NCI-H524 treated with DMSO at 0.1 percent for 48 hours (cell line): ENCODE results near the gene SLC29A1.
"Not testable (repeated sequence)": the region's sequence is repeated elsewhere in the genome, so short reads cannot be mapped to it uniquely, and the experiment has no call there.

Experiments
- DNase-seq: peaks from one replicate; lab custom pipeline; 2025; lab: John Stamatoyannopoulos, UW

Gene SLC29A1

GRCh38 chr6:44223319-44224028 lies at the start of gene SLC29A1:
Gene SLC29A1 (plus strand): TSS chr6:44223595. CDS start chr6:44227314, 3,719 bp downstream.
- DNase-seq: no peak

GRCh38 chr6:44176130-44176761 lies 47.1 kb upstream of the SLC29A1 start:
- no peak for DNase-seq

DNA sequence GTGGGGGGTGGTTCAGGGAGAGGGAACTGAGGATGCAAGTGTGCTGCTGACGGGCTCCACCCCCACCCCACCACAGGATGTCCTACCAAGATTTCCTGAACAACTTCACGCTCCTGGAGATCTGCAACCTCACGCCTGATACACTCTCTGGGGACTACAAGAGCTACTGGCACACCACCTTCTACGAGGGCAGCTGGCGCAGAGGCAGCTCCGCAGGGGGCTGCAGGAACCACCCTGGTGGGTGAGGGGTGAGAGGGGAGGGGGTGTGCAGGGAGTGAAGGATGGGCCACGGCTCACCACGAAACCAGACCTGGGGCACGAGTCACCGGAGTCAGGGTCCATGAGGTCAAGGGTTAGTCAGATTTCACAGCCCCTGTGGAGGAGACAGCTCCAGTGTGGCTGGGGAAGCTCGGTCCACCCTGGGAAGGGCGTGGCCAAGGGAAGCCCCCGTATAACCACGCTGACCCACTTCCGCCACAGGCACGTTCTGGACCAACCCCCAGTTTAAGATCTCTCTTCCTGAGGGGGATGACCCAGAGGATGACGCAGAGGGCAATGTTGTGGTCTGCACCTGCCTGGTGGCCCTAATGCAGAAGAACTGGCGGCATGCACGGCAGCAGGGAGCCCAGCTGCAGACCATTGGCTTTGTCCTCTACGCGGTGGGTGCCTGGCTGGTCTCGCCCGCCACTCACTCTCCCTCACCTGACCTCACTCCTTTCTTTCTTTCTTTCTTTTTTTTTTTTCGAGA lies 46.5 kb upstream of the SLC29A1 start:
- DNase-seq: no peak

DNA sequence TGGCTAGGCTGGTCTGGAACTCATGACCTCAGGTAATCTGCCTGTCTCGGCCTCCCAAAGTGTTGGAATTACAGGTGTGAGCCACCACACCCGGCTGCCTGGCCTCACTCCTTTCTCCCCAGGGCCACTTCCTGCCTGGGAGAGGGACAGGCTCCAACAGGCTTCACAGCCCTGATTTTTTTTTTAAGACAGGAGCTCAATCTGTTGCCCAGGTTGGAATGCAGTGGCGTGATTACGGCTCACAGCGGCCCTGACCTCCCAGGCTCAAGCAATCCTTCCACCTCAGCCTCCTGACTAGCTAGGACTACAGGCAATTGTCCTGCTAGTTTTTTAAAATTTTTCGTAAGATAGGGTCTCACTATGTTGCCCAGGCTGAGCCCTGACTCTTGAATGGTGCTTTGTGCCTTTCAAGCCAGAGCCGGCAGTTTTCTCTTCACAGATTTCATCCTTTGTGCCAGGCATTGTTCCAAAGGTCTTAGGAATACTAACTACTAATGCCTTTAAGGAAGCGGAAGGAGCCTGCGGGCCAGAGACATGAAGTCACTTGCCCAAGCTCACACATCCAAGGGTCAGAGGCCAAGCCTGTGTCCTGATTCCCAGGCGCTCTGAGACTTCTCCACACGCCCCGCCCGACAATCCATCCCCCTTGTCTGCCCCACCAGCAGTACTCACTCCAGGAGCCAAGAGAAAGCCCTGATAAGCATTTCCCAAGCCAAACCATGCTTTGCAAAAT lies 45.5 kb upstream of the SLC29A1 start:
- DNase-seq: no peak

- no peak for DNase-seq
Observed at GRCh38 chr6:44178424-44179071, 44.8 kb upstream of the SLC29A1 start.

DNA sequence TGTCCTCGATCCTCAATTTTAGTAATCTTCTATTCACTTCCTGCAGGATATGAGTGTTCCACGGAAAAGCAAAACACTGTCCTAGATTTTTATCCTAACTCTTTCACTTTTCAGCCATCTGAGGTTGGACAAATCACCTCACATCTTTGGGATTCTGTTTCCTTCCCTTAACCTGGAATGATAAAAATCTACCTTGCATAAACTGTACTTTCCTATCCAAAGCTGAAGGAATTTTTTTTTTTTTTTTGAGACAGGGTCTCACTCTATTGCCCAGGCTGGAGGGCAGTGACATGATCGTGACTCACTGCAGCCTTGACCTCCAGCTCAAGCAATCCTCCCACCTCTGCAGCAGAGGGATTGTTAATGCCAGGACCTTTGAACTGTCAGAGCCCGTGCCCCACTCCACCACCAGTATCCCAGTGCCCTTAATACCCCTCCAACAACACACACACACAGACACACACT lies 44.3 kb upstream of the SLC29A1 start:
- DNase-seq: no peak

GRCh38 chr6:44179648-44180047 lies 43.7 kb upstream of the SLC29A1 start:
- DNase-seq: no peak

DNA sequence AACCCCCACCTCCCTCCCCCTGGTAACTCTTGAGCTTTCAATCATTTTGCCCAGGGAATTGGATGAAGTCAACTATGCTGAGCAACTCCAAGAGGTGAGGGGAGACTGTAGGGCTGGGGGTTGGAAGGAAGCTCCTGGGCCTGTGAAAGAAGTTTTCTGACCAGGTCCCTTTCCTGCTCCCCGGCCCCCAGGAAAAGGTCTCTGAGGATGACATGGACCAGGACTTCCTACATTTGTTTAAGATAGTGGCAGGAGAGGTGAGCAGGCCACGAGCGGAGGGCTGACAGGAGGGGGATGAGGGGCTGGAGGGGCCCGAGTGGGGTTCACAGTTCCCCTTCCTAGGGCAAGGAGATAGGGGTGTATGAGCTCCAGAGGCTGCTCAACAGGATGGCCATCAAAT lies 43.0 kb upstream of the SLC29A1 start:
- no peak for DNase-seq

GRCh38 chr6:44180886-44181285 lies 42.5 kb upstream of the SLC29A1 start:
- DNase-seq: no peak

- DNase-seq: not testable (repeated sequence)
Observed at GRCh38 chr6:44181784-44182183, 41.6 kb upstream of the SLC29A1 start.

- no peak for DNase-seq
Observed at GRCh38 chr6:44182911-44183390, 40.4 kb upstream of the SLC29A1 start.

- DNase-seq: no peak
Observed at GRCh38 chr6:44183783-44184182, 39.6 kb upstream of the SLC29A1 start.

DNA sequence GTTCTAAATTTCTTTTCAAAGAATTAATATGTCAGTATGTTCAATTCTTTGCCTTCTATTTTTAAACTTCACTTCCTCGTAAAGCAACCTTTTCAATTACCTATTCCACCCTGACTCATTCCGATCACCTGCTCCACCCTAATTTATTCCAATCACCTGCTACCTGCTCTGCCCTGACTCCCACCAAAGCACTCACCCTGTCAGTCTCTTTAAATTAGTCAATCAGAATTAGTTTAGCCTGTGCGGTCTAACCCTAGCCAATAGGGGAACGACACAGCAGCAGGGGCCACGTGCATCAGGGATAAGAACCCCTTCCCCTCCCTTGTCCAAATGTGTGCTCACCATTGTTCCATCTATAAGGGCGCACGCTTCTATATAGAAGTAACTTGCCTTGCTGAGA lies 38.0 kb upstream of the SLC29A1 start:
- not testable (repeated sequence) for DNase-seq

DNA sequence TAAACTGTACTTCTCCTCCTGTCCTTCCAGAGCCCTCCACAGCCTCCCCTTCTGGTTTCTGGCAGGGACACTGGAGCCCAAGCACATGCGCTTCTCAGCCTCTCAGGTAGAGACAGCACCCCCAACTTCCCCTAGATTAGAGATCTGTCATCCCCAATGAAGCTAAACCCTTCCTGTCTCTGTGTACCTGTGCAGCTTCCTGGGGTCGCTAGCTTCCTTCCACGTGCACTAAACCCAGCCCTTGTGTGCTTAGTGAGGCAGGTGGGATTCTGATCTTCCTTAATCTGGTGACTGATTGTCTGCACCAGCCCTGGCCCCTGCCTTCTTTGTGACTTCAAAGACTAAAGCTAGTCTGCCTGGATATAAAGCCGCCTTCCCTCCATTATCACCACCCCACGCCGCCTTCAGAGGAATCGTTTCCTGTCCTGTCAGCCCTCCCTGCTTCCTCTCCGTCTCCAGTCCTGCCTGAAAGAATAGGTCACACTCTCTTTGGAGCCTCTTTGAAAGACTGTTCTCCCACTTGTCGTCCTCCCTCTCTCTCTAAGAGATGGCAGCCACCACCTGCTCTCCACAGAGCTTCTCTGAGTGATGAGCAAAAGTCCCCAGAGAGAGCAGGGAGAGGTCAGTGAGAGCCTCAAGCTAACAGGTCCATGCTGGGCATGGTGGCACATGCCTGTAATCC lies 37.3 kb upstream of the SLC29A1 start:
- no peak for DNase-seq

- DNase-seq: no peak
Observed at GRCh38 chr6:44186635-44187025, 36.8 kb upstream of the SLC29A1 start.

GRCh38 chr6:44188819-44189218 lies 34.6 kb upstream of the SLC29A1 start:
- DNase-seq: no peak

GRCh38 chr6:44189257-44189656 lies 34.1 kb upstream of the SLC29A1 start:
- no peak for DNase-seq

- no peak for DNase-seq
Observed at GRCh38 chr6:44190715-44191114, 32.7 kb upstream of the SLC29A1 start.

DNA sequence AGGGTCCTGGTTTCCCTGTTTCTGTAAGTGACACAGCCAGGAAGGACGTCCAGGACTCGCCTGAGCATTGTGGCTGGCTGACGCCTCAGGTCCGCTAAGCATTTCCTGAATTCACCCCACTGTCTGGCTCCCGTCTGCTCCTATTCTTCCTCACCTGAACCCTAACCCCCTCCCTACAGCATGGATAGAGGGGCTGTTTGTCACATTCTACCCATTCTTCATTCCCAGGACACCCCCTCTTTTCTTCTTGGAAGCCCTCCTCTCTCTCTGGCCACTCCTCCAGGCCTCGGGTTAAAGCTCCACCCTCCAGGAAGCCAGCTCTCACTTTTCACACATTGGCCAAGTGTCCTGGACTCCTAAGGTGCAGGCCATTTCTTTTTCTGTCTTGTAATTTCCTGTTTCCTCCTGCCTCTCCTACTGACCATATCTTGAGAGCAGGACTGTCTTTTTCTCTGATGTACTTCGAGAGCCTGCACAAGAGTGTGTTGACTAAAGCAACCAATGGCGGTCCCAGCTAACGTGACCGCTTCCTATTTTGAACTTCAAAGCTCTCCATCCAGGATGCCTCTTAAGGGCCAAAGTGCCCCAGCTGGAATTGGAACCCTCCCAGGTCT lies 30.9 kb upstream of the SLC29A1 start:
- no peak for DNase-seq

GRCh38 chr6:44193307-44193910 lies 30.0 kb upstream of the SLC29A1 start:
- no peak for DNase-seq
